Neural progenitor cell (in vitro differentiated cells): ENCODE measurements around the gene TRIM69.

Experiments used
- EZH2phosphoT487 ChIP-seq: fragments of 200-600 bp; sonication (generic); IDR thresholded peaks from 2 replicates; pipeline ENCODE4 v1.6.1; 2017; ENCODE audit warnings: antibody characterized with exemption
- TF ChIP-seq, protein P1 (sequence below): fragments of 200-600 bp; sonication (generic); IDR thresholded peaks from 2 replicates; pipeline ENCODE4 v1.5.1; 2017; ENCODE audit warnings: antibody characterized with exemption, mild to moderate bottlenecking

DNA sequence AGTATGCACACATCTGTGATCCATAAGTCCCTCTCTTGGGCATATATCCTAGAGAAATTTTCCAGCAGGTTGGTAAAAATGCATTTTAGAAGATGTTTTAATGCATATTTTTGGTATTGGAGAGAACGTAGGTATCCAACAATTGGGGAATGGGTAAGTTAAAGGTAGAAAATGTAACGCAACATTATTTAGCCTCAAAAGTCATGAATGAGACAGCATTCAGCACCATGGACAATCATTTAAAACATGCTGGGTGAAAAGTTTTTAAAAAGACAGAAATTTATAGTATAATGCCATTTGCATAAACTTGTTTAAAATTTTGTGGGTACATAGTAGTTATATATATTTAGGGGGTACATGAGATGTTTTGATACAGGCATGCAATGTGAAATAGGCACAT, 43.4 kb downstream of the TRIM69 start:
- TF ChIP-seq, protein P1, sequence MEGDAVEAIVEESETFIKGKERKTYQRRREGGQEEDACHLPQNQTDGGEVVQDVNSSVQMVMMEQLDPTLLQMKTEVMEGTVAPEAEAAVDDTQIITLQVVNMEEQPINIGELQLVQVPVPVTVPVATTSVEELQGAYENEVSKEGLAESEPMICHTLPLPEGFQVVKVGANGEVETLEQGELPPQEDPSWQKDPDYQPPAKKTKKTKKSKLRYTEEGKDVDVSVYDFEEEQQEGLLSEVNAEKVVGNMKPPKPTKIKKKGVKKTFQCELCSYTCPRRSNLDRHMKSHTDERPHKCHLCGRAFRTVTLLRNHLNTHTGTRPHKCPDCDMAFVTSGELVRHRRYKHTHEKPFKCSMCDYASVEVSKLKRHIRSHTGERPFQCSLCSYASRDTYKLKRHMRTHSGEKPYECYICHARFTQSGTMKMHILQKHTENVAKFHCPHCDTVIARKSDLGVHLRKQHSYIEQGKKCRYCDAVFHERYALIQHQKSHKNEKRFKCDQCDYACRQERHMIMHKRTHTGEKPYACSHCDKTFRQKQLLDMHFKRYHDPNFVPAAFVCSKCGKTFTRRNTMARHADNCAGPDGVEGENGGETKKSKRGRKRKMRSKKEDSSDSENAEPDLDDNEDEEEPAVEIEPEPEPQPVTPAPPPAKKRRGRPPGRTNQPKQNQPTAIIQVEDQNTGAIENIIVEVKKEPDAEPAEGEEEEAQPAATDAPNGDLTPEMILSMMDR = no peak
- TF ChIP-seq EZH2phosphoT487 = no peak
